ENCODE results near the gene SMAD1.

GRCh38 chr4:145589916-145590702 lies 108.5 kb downstream of the SMAD1 start:
- TF ChIP-seq CTCF (optimal IDR thresholded peaks at IDR 0.05 in 1 of 3, IDR thresholded peaks at IDR 0.05 in 1 of 3, conservative IDR thresholded peaks at IDR 0.05 in 1 of 3; ENCODE audit: extremely low read depth in 1 of 3, insufficient read depth in 2 of 3, low read length in 3 of 3) (no peak), EZH2 (IDR thresholded peaks at IDR 0.05; ENCODE audit: low read length) (no peak)

Data from keratinocyte (primary cell).